GM18858 (cell line): ENCODE results near the gene ZNF232.
A peak's percentile ranks its signal among the peaks of the same experiment; 100 is the strongest.
"Not testable (repeated sequence)": the region's sequence is repeated elsewhere in the genome, so short reads cannot be mapped to it uniquely, and the experiment has no call there.

Experiments
- ATAC-seq: cut with Tn5 transposase; IDR thresholded peaks from one replicate; pipeline ENCODE4 v1.9.1; 2021; ENCODE audit not compliant: unreplicated experiment

Gene ZNF232

GRCh38 chr17:5111402-5112204 is at the start of gene ZNF232:
ZNF232 (minus strand) TSS chr17:5111878; CDS start chr17:5111822, 56 bp downstream.
- ATAC-seq: peak; percentile 60

GRCh38 chr17:5160702-5161101 is 49.0 kb upstream of the ZNF232 start:
- ATAC-seq: not testable (repeated sequence)

GRCh38 chr17:5146122-5146521 is 34.4 kb upstream of the ZNF232 start:
- ATAC-seq: not testable (repeated sequence)

- not testable (repeated sequence) for ATAC-seq
These were observed 31.2 kb upstream of the ZNF232 start for GRCh38 chr17:5142877-5143276.

GRCh38 chr17:5139458-5139732 is 27.7 kb upstream of the ZNF232 start:
- no peak for ATAC-seq

- ATAC-seq: no peak
These were observed 27.2 kb upstream of the ZNF232 start for GRCh38 chr17:5138616-5139457.

GRCh38 chr17:5138198-5138544 is 26.5 kb upstream of the ZNF232 start:
- not testable (repeated sequence) for ATAC-seq

- not testable (repeated sequence) for ATAC-seq
These were observed 26.0 kb upstream of the ZNF232 start for GRCh38 chr17:5137511-5138197.

- ATAC-seq: not testable (repeated sequence)
These were observed 25.1 kb upstream of the ZNF232 start for GRCh38 chr17:5136580-5137412.

GRCh38 chr17:5135726-5136579 is 24.3 kb upstream of the ZNF232 start:
- ATAC-seq: no peak

GRCh38 chr17:5135131-5135712 is 23.5 kb upstream of the ZNF232 start:
- ATAC-seq: not testable (repeated sequence)

- ATAC-seq: not testable (repeated sequence)
These were observed 22.9 kb upstream of the ZNF232 start for GRCh38 chr17:5134571-5134970.

GRCh38 chr17:5133961-5134360 is 22.3 kb upstream of the ZNF232 start:
- not testable (repeated sequence) for ATAC-seq

- ATAC-seq: no peak
These were observed 21.6 kb upstream of the ZNF232 start for GRCh38 chr17:5133311-5133710.

- not testable (repeated sequence) for ATAC-seq
These were observed 21.0 kb upstream of the ZNF232 start for GRCh38 chr17:5132503-5133225.

GRCh38 chr17:5131799-5132502 is 20.3 kb upstream of the ZNF232 start:
- ATAC-seq: not testable (repeated sequence)

GRCh38 chr17:5131146-5131715 is 19.6 kb upstream of the ZNF232 start:
- no peak for ATAC-seq

- ATAC-seq: not testable (repeated sequence)
These were observed 19.0 kb upstream of the ZNF232 start for GRCh38 chr17:5130687-5131086.
